Kidney (tissue), 14 donors: ENCODE results near the gene SORCS3. TPM values are rescaled to one million over a fixed set of nuclear protein-coding genes. Genes with fewer than 3 reads are reported as not detected.

Source experiments
- DNase-seq, 5 donors: peaks; one replicate each; pipeline ENCODE4 v3.0.0-alpha.2; 2013 to 2020
- FAIRE-seq: peaks from 2 replicates; lab custom pipeline; 2012; peaks lifted over from hg19 to GRCh38; lab: Jason Lieb, UNC
- H3K27ac ChIP-seq, 2 donors: one replicate each; pipeline ENCODE4 v1.7.0; 2013; ENCODE audit warnings: low read depth in 2 of 2, low read length in 2 of 2, inconsistent platforms in 1 of 2
- H3K27me3 ChIP-seq: one replicate; pipeline ENCODE4 v1.7.1; 2013; ENCODE audit warnings: low read length, inconsistent platforms; ENCODE audit not compliant: control insufficient read depth, insufficient read depth
- H3K36me3 ChIP-seq, 3 donors: one replicate each; pipeline versions ENCODE4 v1.7.0 to v1.7.1; 2013; ENCODE audit warnings: low read length in 3 of 3, control low read depth in 1 of 3, inconsistent platforms in 1 of 3; ENCODE audit not compliant: insufficient read depth in 3 of 3, control insufficient read depth in 2 of 3
- H3K4me1 ChIP-seq, 3 donors: one replicate each; pipeline versions ENCODE4 v1.7.0 to v1.7.1; 2013; ENCODE audit warnings: low read length in 3 of 3, inconsistent platforms in 1 of 3, low read depth in 1 of 3; ENCODE audit not compliant: control insufficient read depth in 2 of 3, insufficient read depth in 2 of 3
- H3K4me3 ChIP-seq, 3 donors: one replicate each; pipeline versions ENCODE4 v1.7.0 to v1.8.1; 2013; ENCODE audit warnings: low read length in 3 of 3, control low read depth in 1 of 3, inconsistent platforms in 1 of 3
- H3K9ac ChIP-seq, 3 donors: one replicate each; pipeline versions ENCODE4 v1.7.0 to v1.7.1; 2013; ENCODE audit warnings: low read length in 3 of 3, control low read depth in 1 of 3, inconsistent platforms in 1 of 3
- H3K9me3 ChIP-seq, 3 donors: one replicate each; pipeline versions ENCODE4 v1.7.0 to v1.7.1; 2013; ENCODE audit warnings: low read length in 3 of 3, control low read depth in 1 of 3, inconsistent platforms in 1 of 3; ENCODE audit not compliant: control insufficient read depth in 2 of 3, insufficient read depth in 1 of 3
- intact Hi-C: fragments of 100-400 bp; cut with DNase I; formaldehyde crosslinking; loops from one replicate; pipeline ENCODE4 v1.11.1; 2022
- polyA plus RNA-seq: library from polyadenylated mRNA; stranded (reverse); fragments of 350-450 nt; fragmentation: Illumina TruSeq; extraction: RNeasy Lipid Tissue Mini Kit (QIAGEN cat#74804); gene quantifications from one replicate; pipeline ENCODE4 v1.2.3, GENCODE V29; 2014; ENCODE audit warnings: low read depth, low replicate concordance; ENCODE audit not compliant: insufficient read depth
- total RNA-seq: library from RNA; stranded (reverse); fragmentation: NEBNext Ultra II Directional; extraction: Animal tissue kit (Norgen Biotek cat#: 25700); gene quantifications from one replicate; pipeline ENCODE4 v1.2.1, GENCODE V29; 2021
- TF ChIP-seq, protein P1 (sequence below): IDR thresholded peaks from 3 replicates; pipeline ENCODE4 v1.5.1; 2012; ENCODE audit warnings: mild to moderate bottlenecking, moderate library complexity, borderline replicate concordance; ENCODE audit not compliant: insufficient read depth; ENCODE audit errors: extremely low read depth
- donor health status: control.
- donor health status: control.
- donor health status: control.
- donor health status: control.
- donor health status: control.
- donor health status: DM: yes; HTN: yes; CAD: no.
- donor health status: Normal renal cell carcinoma (clear cell type).

SORCS3 gene
- total and polyA plus RNA-seq, 2 donors from 2014 or later = 0.52 to 1.1 TPM

- TF ChIP-seq, protein P1, sequence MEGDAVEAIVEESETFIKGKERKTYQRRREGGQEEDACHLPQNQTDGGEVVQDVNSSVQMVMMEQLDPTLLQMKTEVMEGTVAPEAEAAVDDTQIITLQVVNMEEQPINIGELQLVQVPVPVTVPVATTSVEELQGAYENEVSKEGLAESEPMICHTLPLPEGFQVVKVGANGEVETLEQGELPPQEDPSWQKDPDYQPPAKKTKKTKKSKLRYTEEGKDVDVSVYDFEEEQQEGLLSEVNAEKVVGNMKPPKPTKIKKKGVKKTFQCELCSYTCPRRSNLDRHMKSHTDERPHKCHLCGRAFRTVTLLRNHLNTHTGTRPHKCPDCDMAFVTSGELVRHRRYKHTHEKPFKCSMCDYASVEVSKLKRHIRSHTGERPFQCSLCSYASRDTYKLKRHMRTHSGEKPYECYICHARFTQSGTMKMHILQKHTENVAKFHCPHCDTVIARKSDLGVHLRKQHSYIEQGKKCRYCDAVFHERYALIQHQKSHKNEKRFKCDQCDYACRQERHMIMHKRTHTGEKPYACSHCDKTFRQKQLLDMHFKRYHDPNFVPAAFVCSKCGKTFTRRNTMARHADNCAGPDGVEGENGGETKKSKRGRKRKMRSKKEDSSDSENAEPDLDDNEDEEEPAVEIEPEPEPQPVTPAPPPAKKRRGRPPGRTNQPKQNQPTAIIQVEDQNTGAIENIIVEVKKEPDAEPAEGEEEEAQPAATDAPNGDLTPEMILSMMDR = no peak
- no peak overlapping the region for H3K9ac ChIP-seq
- no peaks in the 10 kb centered on the region for H3K36me3 ChIP-seq
- H3K9me3 ChIP-seq = no peaks in the 10 kb centered on the region
- no peak for DNase-seq
- no peak overlapping the region for H3K27ac ChIP-seq
- FAIRE-seq = no peak
- intact Hi-C loops = no loop called here
- no peak overlapping the region for H3K4me3 ChIP-seq
- no peaks in the 10 kb centered on the region for H3K27me3 ChIP-seq
- no peaks in the 10 kb centered on the region for H3K4me1 ChIP-seq
Observed at GRCh38 chr10:105121743-105122142, 480.7 kb downstream of the SORCS3 start.

- no peak overlapping the region for H3K4me3 ChIP-seq
- H3K36me3 ChIP-seq = no peaks in the 10 kb centered on the region
- no peak overlapping the region for H3K27ac ChIP-seq
- no peaks in the 10 kb centered on the region for H3K4me1 ChIP-seq
- FAIRE-seq (no peak), DNase-seq (no peak)
- intact Hi-C loops = no loop called here
- H3K9ac ChIP-seq = no peak overlapping the region
- H3K9me3 ChIP-seq = no peaks in the 10 kb centered on the region
- TF ChIP-seq, protein P1 = no peak
- no peaks in the 10 kb centered on the region for H3K27me3 ChIP-seq
Observed at GRCh38 chr10:105128111-105128510, 487.0 kb downstream of the SORCS3 start.

DNA sequence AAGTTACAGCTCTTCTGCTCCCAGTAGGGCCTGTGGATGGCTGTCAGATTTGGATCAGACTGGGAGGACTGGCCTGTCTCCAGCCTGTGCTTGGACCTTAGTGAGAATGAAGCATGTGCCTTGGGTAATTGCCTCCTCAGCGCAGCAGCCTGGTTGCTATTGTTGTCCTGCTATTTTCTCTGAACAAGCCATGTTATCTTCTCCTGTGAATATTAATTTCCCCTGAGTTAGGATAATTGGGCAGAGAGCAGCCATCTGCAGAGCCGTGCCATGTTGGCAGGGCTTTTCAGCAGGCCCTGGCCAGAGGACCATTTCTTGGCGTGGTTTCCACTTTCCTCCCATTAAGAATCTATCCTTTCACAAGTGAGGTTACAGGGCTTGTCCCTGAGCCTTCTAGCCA, 497.3 kb downstream of the SORCS3 start:
- FAIRE-seq = no peak
- Histone ChIP-seq H3K9ac (no peak overlapping the region), H3K27me3 (no peaks in the 10 kb centered on the region), H3K4me1 (no peaks in the 10 kb centered on the region), H3K27ac (no peak overlapping the region), H3K4me3 (no peak overlapping the region), H3K36me3 (no peaks in the 10 kb centered on the region), H3K9me3 (no peaks in the 10 kb centered on the region)
- no peak for DNase-seq
- TF ChIP-seq, protein P1 = no peak
- intact Hi-C loops = no loop called here

DNA sequence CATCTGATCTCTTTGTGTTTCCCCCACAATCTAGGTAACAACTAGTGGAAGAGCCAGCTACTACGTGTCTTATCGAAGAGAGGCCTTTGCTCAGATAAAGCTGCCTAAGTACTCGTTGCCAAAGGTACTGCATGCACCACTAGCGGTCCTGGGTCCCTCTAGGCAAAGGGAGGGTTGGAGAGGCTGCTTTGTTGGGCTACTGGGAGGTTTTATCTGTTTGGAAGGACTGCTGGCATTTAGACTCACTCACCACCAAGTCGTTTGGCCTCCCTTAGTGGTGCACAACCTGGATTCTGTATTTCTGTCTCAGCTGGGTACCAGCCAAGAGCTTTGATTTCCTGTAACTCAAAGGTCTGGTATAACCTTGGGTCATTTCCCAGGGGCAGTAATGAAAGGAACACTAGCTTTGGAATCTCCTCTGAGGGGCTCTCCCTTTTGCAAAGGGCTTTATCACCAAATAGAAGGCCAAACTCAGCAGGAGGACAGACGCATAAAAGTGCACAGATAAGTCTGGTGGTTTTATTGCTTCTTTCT, 498.3 kb downstream of the SORCS3 start:
- intact Hi-C loops = no loop called here
- Histone ChIP-seq H3K36me3 (no peaks in the 10 kb centered on the region), H3K9ac (no peak overlapping the region), H3K4me3 (no peak overlapping the region), H3K27me3 (no peaks in the 10 kb centered on the region), H3K4me1 (no peaks in the 10 kb centered on the region), H3K27ac (no peak overlapping the region), H3K9me3 (no peaks in the 10 kb centered on the region)
- FAIRE-seq (no peak), DNase-seq (no peak)
- TF ChIP-seq, protein P1 = no peak
